Suppressor macrophage treated with lipopolysaccharide for 4 hours (primary cell): Measurements from ENCODE around the gene RABGGTA.

ENCODE experiments used
- DNase-seq: peaks from one replicate; pipeline ENCODE4 v3.0.0-alpha.2; 2020

RABGGTA gene

DNA sequence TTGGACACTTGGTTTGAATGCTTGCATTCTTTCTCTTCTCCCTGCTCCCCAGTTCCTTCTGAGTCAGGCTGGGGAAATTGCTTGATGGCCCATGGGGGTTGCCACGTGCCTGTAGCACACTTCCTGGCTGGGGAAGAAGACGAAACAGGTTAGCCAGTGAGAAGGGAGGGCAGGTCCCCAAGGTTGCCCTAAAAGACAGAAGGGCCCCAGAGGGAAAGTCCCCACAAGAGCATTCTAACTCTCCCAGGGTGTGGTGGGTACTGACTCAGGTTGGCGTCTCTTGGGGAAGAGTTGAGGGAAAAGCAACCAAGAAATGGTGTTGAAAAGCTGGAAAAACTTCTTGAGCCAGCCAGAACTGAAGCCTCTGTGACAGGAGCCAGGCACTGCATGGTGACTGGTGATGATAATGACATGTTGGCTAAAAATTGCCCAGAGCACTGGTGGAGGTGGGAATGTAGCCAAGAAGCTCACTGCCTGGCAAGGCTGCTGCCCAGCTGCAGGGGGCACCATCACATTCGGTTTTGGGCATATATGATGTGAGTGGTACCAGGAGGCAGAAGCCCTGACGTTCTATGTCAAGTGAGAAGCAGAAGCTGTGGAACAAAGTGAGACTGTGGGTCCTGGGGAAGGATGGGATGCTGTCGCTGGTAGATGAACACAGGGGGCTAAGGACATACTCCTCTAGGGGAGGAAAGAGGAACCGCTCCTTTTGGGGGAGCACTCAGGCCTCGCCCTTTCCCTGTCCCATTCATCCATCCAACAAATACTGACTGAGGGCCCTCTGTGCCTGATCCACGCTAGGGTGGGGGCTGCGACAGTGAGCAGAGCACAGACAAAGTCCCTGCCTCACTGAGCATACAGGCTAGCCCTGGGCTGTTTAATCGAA is 8.1 kb upstream of the RABGGTA start:
- DNase-seq = peak; percentile 70

DNA sequence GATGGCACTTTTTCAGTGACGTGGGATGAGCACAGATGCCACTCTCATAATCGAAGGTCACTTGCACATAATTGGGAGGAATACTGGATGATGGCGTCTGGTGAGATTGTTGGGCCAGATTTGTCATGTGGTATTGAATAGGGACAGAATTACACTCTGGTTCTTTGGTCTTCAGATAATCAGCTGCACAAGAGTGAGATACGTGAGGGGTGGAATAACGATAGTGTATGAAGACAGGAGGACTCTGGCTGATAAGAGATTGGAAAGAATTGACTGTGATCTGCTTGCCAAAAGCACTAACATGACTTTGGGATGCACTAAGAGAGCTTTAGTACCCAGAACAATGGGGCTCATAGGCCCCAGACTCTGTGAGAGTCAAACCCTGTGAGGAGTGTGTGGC is 7.0 kb upstream of the RABGGTA start:
- no peak for DNase-seq

DNA sequence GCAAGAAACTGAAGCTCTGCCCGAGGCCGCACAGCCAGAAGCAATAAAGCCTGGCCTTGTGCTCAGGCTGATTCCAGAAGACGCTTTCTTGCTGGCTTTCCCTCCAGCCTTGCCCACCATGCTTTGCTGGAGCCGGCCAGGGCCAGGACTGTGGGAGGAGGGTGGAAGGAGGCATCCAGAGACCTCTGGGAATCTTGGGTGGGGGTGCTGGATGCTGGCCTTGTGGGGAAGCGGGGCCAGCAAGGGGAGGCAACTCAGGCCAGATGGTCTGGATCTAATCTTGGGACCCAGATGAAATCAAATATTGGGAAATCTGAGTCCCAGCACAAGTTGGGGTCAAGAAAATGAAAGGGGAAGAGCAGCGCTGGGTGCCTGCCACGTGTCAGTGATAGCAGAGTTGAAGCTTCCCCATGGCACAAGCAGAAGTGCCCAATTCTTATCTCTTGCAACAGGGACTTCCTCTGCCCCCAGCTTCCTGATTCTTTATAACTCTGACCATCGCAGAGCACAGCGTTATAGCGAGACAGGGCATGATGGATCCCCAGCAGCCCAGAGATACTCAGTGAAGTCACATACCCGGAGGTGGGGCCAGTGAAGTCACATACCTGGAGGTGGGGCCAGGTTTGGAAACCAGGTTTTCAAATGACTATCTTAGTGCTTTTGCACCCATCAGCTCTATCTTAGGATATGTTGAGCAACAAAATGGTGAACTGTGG is 6.4 kb upstream of the RABGGTA start:
- peak; percentile 84 for DNase-seq

DNA sequence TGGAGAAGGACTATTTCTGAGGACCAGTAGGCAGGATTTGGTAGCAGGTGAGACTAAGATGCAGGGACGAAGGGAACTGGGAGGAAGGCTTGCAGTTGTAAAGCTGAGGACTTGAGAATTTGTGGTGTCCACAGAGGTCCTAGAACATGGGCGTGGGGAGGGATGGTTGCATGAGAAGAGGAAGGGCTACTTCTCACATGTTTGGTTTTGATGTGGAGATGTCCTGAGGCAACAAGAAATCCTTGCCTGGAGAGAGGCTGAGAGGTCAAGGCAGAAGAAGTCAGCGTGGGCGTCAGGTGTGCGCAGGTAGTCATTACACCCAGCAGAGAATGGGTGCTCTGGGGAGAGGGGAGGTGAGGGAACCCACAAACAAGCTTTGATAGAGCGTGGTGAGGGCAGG is 5.7 kb upstream of the RABGGTA start:
- no peak for DNase-seq

DNA sequence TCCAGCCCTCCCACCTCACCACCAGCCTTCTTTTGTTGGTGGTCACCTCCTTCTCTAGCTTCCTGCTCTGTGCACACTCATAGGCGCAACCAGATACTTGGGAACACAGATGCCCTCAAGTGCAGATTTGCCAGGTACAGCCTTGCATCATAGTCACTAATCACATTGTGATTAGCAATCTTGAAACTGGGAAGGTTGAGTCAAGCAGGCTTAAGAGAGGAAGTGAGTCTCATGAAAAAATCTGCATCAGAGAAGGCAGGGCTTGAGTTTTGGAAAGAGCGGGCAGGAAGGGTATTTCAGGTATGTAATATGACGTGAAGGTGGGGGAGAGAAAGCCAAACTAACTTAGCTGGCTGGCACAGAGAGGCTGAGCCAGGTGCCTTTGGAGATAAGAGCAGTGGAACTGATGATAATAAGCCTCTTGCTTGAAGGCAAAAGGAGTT is 2.7 kb upstream of the RABGGTA start:
- DNase-seq = peak; percentile 87

DNA sequence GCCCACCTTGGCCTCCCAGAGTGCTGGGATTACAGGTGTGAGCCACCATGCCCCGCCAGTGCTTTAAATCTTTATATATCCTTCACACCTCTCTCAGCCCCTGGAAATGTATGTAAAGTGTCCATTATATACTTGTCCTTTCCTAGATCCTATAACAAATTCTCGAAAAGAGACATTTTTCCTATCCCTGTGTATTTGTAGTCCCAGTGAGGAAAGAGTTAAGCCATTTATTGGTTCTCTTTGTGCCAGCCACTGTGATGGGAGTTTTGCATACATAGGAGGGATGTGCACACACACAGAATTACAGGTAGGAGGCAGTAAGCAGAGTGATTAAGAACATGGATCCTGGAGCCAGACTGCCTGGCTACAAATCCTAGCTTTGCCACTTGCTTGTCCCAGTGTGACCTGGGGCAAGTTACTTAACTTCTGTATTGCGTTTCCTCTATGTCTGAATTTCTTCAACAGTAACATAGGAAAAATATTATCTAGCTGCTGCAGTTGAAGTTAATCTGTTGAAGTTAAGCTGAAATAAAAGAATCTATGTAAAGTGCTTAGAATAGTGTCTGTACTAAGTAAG is 2.1 kb upstream of the RABGGTA start:
- DNase-seq = peak; percentile 32

DNA sequence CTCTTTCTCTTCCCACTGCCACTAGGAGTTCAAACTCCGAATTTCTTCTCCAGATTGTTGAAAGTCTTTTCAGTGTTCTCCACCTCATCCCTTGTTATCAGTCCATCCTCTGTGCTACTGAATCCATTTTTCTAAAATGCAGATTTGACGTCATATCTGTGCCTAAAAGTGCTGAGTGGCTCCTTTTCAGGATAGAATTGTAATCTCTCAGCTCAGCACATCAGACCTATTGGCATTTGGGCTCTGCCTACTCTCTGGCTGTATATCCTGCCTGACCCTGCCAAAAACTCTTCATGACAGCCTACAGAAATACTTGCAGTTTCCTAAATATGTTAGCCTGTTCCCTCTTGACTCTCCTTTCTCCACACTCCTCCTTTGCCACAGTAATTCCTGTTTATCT is 1.1 kb upstream of the RABGGTA start:
- no peak for DNase-seq

DNA sequence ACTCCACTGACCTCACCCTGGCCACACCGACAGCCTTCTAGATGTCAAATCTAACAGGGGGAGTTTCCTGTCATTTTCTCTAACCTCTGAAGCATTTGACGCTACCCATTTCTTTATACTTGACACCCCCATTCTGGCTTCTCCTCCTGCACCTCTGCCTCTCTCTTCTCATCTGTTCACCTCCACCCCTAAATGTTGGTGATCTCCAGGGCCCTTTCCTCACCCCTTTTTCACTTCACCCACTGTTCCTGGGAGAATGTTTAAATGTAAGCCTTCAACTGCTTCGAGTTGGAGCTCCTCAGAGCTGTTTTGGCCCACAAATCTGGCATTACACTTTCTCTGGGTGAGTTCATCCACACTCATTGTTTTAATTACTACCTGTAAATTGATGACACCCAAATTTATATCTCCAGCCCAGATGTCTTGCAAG is 452 bp upstream of the RABGGTA start:
- DNase-seq = no peak

DNA sequence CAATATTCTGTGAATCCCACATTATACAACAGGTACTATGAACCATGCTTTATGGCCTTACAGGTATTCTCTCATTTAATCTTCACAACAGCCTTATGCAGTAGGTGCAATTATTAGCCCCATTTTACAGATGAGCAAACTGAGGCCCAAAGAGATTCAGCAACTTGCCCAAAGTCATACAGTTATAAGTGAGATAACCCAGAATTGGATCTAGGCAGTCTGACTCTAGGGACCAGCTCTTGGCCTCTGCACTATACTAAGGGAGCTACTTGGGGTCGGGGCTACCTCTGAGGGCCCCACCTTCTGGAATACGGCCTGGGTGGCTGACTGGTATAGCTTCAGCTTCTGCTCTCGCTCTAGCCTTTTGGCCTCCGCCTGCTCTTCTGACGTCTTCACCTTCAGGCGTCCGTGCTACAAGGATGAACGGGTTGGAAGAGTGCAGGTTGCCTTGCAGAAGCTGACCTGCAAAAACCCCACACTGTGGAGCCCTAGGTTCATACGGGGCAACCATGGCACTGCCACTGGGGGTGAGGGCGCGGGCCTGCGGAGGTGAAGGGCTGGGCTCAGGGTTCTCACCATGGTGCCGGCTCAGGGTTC is 762 bp downstream of the RABGGTA start:
- DNase-seq = no peak

DNA sequence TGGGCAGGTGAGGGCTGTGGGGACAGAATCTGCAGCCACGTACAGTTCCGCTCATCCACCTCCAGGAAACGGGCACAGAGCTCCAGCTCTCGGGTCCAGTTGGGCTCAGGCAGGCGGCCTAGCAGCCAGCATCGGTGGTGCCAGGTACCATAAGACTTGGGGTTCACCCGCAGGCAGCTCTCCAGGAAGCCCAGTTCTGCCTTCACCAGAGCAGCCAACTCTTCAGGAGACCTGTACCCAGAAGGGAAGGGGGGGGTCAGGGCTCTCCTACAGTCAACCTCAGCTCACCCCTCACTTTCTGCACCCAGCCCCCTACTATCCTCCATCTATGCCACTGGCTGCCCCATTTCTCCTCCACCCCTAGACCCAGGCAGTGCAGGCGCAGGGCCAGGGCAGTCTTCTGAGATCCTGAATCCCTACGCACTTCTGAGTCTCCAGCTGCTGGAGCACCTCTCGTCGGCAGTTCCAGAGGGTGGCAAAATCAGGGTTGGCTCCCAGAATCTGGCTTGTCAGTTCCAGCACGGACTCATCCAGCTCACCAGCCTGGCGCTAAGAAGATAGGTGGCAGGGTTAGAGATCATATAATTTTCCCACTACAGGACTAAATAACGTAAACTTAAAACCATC is 1.4 kb downstream of the RABGGTA start:
- DNase-seq = no peak

DNA sequence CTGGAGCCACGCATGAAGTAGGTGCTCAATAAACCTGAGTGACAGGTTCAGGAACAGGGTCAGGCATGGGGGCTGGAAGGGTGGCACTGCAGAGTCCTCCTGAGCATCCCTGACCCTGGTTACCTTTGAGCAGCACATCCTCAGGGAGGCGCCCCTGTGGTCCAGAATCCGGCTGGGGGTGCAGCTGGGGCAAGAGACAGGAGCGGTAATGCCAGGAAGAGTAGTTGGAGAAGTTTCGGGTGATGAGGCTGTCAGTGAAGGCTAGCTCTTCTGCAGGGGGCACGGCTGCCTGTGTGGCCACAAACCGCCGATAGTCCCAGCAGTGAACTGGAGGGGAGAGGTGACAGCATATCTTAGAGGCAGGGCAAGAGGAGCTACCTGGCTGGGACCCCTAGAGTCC is 2.0 kb downstream of the RABGGTA start:
- DNase-seq = no peak

DNA sequence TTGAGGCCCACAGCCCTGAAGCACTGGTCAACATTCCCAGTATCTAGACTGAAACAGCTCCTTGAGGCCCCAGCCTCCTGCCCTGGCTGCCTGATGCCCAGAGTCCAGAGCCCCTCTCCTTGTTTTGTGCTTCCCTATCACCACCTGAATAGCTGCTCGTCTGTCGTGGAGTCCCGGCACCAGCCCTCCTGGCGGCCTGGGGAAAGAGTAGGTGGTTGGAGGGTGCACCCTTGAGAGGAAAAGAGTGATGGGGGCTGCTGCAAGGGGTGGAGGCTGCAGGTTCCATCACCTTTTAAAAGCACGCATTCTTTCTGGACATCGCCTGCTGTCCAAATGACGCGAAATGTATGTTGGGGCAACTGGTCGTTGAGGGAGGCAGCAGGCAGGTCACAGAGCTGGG is 3.2 kb downstream of the RABGGTA start:
- DNase-seq = no peak

DNA sequence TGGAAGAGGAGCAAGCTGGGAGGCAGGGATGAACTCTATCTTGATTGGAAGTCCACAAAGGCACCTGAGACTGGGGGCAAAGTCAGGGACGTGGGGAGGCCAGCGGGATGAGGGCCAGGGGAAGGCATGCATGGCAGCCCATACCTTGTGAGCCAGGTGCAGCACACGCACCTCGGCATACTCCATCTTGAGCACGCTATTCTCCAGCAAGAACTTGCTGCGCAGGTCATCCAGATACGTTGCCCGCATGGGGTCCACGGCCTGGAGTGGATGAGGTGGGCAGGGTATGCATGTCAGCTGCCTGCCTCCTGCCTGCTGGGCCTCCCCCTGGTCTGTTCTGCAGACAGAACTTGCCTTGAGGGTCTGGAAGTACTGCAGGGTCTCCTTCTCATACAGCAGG is 3.9 kb downstream of the RABGGTA start:
- no peak for DNase-seq

DNA sequence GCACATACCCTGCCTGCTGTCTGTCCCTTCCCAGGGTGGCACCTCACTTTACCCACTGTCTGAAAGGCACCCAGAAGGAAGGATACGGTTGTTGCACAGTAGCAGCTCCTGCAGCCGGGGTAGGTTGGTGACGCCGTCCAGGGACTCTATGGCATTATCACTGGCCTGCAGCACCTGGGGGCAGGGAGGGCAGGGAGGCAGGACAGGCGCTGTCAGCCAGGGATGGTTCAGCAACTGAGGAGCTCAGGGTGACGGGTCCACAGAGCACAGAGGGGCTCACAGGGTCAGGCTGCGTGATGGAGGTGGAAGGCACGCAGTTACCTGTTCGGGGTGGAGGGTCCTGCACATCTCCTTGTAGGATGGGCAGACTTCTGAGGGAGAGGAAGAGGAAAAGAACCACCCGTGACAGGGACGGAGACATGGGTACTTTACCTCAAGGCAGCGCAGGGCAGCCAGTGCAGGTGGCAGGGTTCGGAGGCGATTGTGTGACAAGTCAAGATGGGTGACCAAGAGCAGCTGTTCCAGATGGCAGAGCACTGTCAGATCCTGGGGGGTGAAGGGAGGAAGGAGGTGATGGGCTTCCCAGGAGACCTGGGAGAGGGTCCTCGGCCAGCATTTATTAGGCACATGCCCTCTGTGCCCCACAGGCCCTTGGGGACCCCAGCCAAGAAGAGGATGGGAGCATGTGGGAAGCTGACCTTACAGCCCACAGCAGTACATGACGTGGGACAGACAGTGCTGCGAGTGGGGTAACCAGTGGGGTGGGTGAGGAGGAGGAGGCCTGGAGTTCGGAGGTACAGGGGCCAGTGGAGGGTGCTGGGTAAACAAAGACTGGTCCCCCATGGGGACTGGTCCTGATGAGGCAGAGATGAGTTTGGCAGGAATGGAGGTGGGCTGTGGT is 4.8 kb downstream of the RABGGTA start:
- no peak for DNase-seq

DNA sequence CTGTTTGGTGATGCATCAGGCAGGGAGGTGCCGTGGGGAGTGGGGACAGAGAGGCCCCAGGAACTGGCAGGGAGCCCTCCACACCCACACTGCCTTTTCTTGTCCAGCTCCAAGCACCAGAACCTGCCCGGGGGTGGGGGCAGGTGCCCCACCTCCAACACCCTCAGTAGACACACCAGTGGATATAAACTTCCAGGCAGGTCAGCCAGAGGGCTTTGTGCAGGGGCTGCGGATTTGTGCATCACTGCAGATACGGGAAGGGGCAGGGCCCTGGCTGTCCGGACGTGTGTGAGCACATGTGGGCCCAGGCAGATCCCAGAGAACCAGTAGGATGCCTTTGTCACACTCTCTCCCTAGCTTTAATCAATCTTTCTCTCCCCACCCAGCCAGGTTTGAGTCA is 7.1 kb downstream of the RABGGTA start:
- no peak for DNase-seq

DNA sequence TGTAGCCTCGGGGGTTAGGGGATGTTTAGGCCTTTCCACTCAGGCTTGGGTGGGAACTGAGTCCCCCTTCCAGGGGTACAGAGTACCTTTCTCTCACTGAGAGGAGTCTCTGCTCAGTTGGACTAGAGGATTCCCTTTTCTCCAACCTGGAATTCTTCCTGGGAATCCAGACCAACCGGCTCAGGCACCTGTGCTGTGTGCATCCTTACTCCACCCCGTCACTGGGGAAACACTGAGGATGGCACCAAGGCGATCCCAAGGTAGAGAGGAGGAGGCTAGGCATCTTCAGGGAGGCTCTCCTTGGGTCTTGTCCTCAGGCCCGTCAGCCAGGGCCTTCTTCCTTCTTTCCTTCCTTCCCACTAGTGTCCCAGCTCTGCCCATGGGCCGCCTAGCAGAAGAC is 7.5 kb downstream of the RABGGTA start:
- DNase-seq = no peak

DNA sequence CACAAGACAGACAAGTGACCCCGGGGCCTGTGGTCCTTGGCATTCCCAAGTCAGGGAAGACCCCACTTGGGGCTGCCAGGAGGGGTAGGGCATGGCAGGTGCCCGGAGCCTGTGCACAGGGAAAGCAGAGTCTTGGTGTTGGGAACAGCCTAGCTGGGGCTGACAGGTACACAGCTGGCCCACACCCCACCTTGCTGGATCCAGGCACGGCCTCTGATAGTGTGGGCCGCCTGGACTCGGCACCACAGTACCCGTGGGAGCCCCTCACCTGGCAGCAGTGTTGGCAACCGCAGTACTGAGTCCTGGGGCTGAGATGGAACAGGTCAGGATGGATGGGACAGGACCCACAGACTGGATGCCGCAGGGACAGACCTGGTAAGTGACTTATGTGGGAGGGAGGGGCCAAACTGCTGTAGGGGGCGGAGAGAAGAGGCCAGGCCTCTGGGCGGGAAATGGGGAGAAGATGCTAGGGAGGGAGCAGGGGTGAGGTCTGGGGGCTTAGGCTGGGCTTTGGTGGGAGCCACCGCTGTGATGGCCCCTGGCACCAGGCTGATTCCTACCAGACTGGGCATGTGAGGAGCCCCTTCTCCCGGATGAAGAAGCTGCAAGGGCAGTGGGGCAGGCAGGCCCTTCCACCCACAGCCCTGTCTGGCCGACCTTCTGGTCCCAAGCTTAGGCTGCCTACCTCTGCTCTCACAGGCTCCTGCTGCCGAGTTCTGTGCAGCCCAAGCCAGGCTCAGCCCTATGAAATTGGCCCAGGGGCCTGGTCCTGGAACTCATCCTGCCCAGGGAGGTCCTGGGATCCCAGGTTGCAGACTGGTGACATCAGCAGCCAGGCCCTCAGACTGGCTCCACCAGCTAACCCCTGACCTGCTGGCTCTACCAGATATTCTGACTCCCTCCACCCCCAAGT is 8.3 kb downstream of the RABGGTA start, which contains the start of gene TGM1:
TSS of gene TGM1 (minus strand) at position 357 of the 913 bp plus-strand sequence. CDS start 825 bp downstream, outside the sequence.
- no peak for DNase-seq

DNA sequence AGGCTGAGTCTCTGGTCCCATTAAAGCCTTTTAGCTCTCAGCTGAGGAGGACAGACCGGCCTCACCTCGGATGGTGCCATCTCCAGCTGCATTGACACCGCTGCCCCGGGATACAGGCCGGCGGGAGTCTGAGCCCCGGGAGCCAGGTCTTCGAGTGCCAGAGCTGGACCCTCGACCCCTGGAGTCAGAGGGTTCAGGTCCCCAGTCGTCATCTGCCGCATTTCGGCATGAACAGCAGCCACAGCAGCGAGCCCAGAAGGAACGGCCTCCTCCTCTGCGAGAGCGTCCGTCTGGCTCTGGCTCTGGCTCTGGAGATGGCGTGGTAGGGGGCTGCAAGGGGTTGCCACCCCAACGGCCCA is 9.4 kb downstream of the RABGGTA start:
- DNase-seq = no peak

DNA sequence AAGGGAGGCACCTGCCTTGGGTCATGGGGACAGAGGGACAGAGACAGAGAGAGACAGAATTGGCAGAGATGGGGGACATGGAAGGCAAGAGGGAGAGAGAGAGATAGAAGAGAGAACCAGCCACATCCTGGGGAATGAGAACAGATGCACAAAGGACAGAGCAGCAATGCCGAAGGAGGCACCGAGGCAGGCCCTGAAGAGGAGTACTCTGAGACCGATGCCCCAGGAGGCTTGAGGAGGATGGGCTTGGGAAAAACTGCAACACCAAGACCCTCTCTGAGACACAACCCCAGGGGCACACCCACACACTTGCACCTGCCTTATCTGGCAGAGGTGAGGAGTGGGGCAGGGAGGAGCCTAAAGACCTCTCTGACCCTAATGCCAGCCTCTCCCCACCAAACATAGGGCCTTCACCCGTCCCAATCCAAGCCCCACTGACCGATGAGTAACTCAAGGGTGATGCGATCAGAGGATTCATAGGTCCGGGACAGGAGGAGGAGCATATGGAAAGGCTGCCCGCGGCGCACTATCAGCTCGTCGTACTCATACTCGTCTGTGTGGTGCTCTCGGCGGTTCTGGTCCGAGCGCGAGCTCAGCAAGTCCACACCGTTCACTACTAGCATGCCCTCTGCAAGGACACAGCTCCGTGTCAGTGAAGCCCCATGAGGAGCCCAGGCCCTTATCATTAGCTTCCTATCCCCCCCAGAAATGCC is 10.0 kb downstream of the RABGGTA start:
- DNase-seq = no peak

DNA sequence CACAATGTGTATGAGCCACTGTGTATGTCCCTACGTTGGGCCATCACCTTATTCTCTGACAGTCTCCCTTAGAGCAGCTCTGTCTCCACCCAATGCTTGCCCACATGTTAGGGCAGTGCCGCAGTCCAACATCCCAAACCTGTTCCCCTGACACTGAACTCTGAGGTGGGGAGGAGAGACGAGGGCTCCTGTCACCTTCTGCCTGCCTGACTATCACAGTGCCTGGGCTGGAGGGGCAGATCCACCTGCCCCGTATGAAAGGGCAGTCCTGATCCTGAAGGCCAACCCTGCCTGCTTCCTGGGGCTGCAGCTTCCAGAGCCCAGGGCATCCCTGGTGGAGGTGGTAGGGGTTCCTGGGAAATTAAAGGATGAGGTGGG is 10.6 kb downstream of the RABGGTA start:
- DNase-seq = no peak
